HepG2 (cell line): ENCODE measurements around the gene CREBBP. TPM values are rescaled to one million over a fixed set of nuclear protein-coding genes. Genes with fewer than 3 reads are reported as not detected.

Experiments used
- ATAC-seq: fragments of 200-7000 bp; cut with Tn5 transposase; 3 replicates; pipeline ENCODE4 v1.9.1; 2020; ENCODE audit warnings: mild to moderate bottlenecking, moderate library complexity
- BruUV-seq: library from RNA; stranded (reverse); fragments of 400-500 nt; replicated peaks from 2 replicates; lab custom pipeline; 2021; lab: Mats Ljungman, UMichigan
- CTCF ChIA-PET: fragments of 300-600 bp; formaldehyde crosslinking; extraction: SDS; loops from one replicate; lab custom pipeline; 2021; ENCODE audit warnings: low total read pairs, inconsistent platforms, low intra/inter-chr PET ratio; lab: Yijun Ruan, JAX
- POLR2A ChIA-PET: fragments of 350-600 bp; sonication (Branson Sonifier 250); formaldehyde crosslinking; loops from one replicate; lab custom pipeline; 2020; ENCODE audit warnings: antibody characterized with exemption, inconsistent platforms; lab: Yijun Ruan, JAX
- DNase-seq: peaks from one replicate; pipeline ENCODE4 v3.0.0-alpha.2; 2015; ENCODE audit warnings: low spot score
- FAIRE-seq: peaks from 3 replicates; lab custom pipeline; 2011; peaks lifted over from hg19 to GRCh38; lab: Jason Lieb, UNC
- H2AFZ ChIP-seq: one replicate; pipeline ENCODE4 v1.6.1; 2011; ENCODE audit warnings: low read length, inconsistent platforms
- H3K27ac ChIP-seq: fragments of 300-600 bp; 3 replicates; pipeline ENCODE4 v1.8.0; 2011; ENCODE audit warnings: mixed run types, mild to moderate bottlenecking, mixed read lengths, low read length, inconsistent platforms; ENCODE audit not compliant: insufficient read depth; ENCODE audit errors: extremely low read length
- H3K27me3 ChIP-seq, 2 experiments: fragments of 200-600 bp in 1 of 2; 2 replicates in 1 of 2; 3 replicates in 1 of 2; pipeline versions ENCODE4 v1.6.0 to v1.8.0; 2011; ENCODE audit warnings: low read length in 2 of 2, mild to moderate bottlenecking in 2 of 2, moderate library complexity in 2 of 2, inconsistent platforms in 1 of 2; ENCODE audit not compliant: insufficient read depth in 2 of 2, control insufficient read depth in 1 of 2
- H3K36me3 ChIP-seq, 2 experiments: fragments of 200-600 bp in 1 of 2; replicated peaks in 1 of 2; 2 replicates in 1 of 2; 3 replicates in 1 of 2; pipeline versions ENCODE4 v1.5.1 to v1.8.0; 2011; ENCODE audit warnings: low read length in 2 of 2, inconsistent platforms in 1 of 2; ENCODE audit not compliant: insufficient read depth in 2 of 2, control insufficient read depth in 1 of 2
- H3K4me1 ChIP-seq: 2 replicates; pipeline ENCODE4 v1.5.1; 2012; ENCODE audit warnings: low read length, inconsistent platforms; ENCODE audit not compliant: insufficient read depth
- H3K4me2 ChIP-seq: 2 replicates; pipeline ENCODE4 v1.6.0; 2011; ENCODE audit warnings: low read depth, low read length, inconsistent platforms
- H3K4me3 ChIP-seq, 3 experiments: fragments of 200-600 bp in 1 of 3; sonication (generic), shearing (Covaris generic) in 1 of 3; replicated peaks in 1 of 3; 2 replicates each; pipeline ENCODE4 v1.5.1; 2011 to 2016; ENCODE audit warnings: low read length in 3 of 3, inconsistent platforms in 2 of 3, low read depth in 2 of 3, mild to moderate bottlenecking in 2 of 3, control low read depth in 1 of 3, mixed read lengths in 1 of 3; ENCODE audit not compliant: insufficient read depth in 1 of 3
- H3K79me2 ChIP-seq: one replicate; pipeline ENCODE4 v1.6.1; 2011; ENCODE audit warnings: low read length, inconsistent platforms; ENCODE audit not compliant: insufficient read depth
- H3K9ac ChIP-seq: 2 replicates; pipeline ENCODE4 v1.6.0; 2011; ENCODE audit warnings: mild to moderate bottlenecking, low read depth, low read length, inconsistent platforms; ENCODE audit not compliant: insufficient read depth
- H3K9me3 ChIP-seq: 2 replicates; pipeline ENCODE4 v1.5.1; 2012; ENCODE audit warnings: mild to moderate bottlenecking, low read length
- H4K20me1 ChIP-seq: 2 replicates; pipeline ENCODE4 v1.6.0; 2011; ENCODE audit warnings: inconsistent platforms, mild to moderate bottlenecking, low read length, moderate library complexity; ENCODE audit not compliant: insufficient read depth
- ARID3A ChIP-seq: IDR thresholded peaks from 2 replicates; pipeline ENCODE4 v1.6.1; 2012; ENCODE audit warnings: low read depth, low read length, improper control_type of control experiment
- CSRNP2 ChIP-seq: sonication (generic); formaldehyde crosslinking; conservative IDR thresholded peaks from 2 replicates; pipeline ENCODE4 v1.8.0; 2022; ENCODE audit warnings: low read depth, missing genetic modification reagents
- FOXO4 ChIP-seq: sonication (generic); formaldehyde crosslinking; conservative IDR thresholded peaks from 2 replicates; pipeline ENCODE4 v1.8.1; 2023; ENCODE audit warnings: missing genetic modification reagents
- JDP2 ChIP-seq: sonication (generic); formaldehyde crosslinking; IDR thresholded peaks from 2 replicates; pipeline ENCODE4 v1.8.1; 2022; ENCODE audit warnings: missing genetic modification reagents, borderline replicate concordance
- RXRA ChIP-seq: sonication (generic); formaldehyde crosslinking; IDR thresholded peaks from 2 replicates; pipeline ENCODE4 v1.5.1; 2020; ENCODE audit warnings: missing genetic modification reagents
- TMF1 ChIP-seq: sonication (generic); formaldehyde crosslinking; IDR thresholded peaks from 2 replicates; pipeline ENCODE4 v1.8.1; 2022; ENCODE audit warnings: low read depth, missing genetic modification reagents
- U2AF1 ChIP-seq: fragments of 200-400 bp; formaldehyde crosslinking; optimal IDR thresholded peaks from 2 replicates; pipeline ENCODE3; 2017; ENCODE audit warnings: mild to moderate bottlenecking, low read depth, low read length
- ZMAT3 ChIP-seq: sonication (generic); formaldehyde crosslinking; conservative IDR thresholded peaks from 2 replicates; pipeline ENCODE4 v1.7.0; 2021; ENCODE audit warnings: missing genetic modification reagents
- ZMYM3 ChIP-seq: sonication (generic); formaldehyde crosslinking; IDR thresholded peaks from 2 replicates; pipeline ENCODE4 v1.5.1; 2020; ENCODE audit warnings: mild to moderate bottlenecking, missing genetic modification reagents
- ZNF12 ChIP-seq: sonication (generic); formaldehyde crosslinking; IDR thresholded peaks from 2 replicates; pipeline ENCODE4 v1.5.0; 2020; ENCODE audit warnings: missing genetic modification reagents
- ZNF510 ChIP-seq: sonication (generic); formaldehyde crosslinking; IDR thresholded peaks from 2 replicates; pipeline ENCODE4 v1.4.0; 2020; ENCODE audit warnings: low read depth, mild to moderate bottlenecking, missing genetic modification reagents
- ZNF563 ChIP-seq: sonication (generic); formaldehyde crosslinking; IDR thresholded peaks from 2 replicates; pipeline ENCODE4 v1.8.0; 2022; ENCODE audit warnings: mild to moderate bottlenecking, moderate library complexity, missing genetic modification reagents
- ZNF629 ChIP-seq: sonication (generic); formaldehyde crosslinking; conservative IDR thresholded peaks from 2 replicates; pipeline ENCODE4 v1.5.0; 2020; ENCODE audit warnings: missing genetic modification reagents
- ZNF761 ChIP-seq: sonication (generic); formaldehyde crosslinking; conservative IDR thresholded peaks from 2 replicates; pipeline ENCODE4 v1.4.0; 2020; ENCODE audit warnings: mild to moderate bottlenecking, missing genetic modification reagents
- ZNF776 ChIP-seq: sonication (generic); formaldehyde crosslinking; IDR thresholded peaks from 2 replicates; pipeline ENCODE4 v1.4.0; 2020; ENCODE audit warnings: mild to moderate bottlenecking, missing genetic modification reagents
- WGBS: methylation state at CpG from one replicate; pipeline ENCODE4 v1.1.6; 2017; ENCODE audit warnings: low lambda C conversion rate; 5-methylcytosine and 5-hydroxymethylcytosine counted together
- in situ Hi-C: cut with HindIII; loops from 2 replicates; pipeline ENCODE4 v1.10.0; 2017; ENCODE audit warnings: low pct_unique_long_range_greater_than_20kb; ENCODE audit not compliant: extremely low pct_ligation_motif_present
- intact Hi-C: fragments of 100-400 bp; cut with micrococcal nuclease; formaldehyde crosslinking; loops from one replicate; pipeline ENCODE4 v1.10.0; 2022; ENCODE audit not compliant: unreplicated experiment
- polyA plus RNA-seq, 8 experiments: library from polyadenylated mRNA; depleted of rRNA in 3 of 8; stranded (reverse) in 7 of 8; unstranded in 1 of 8; fragments of >200 nt; fragmentation: Illumina TruSeq in 4 of 8; extraction: Trizol in 4 of 8; gene quantifications; 2 replicates each; pipeline versions ENCODE4 v1.2.1 to v1.2.3, GENCODE V29; 2011 to 2016; ENCODE audit warnings: low read depth in 4 of 8, missing spikeins in 1 of 8, mixed read lengths in 1 of 8; ENCODE audit not compliant: insufficient read depth in 1 of 8
- total RNA-seq, 5 experiments: library from RNA; depleted of rRNA; stranded (reverse); fragments of >200 nt; fragmentation: Illumina TruSeq; extraction: Trizol; gene quantifications; 2 replicates each; pipeline ENCODE4 v1.2.3, GENCODE V29; 2016; ENCODE audit warnings: low read depth in 1 of 5

CREBBP gene
- total and polyA plus RNA-seq, 2 of the 13 experiments (the other 11 are each of a cell fraction or from before 2014, with no cell fraction given): 5.3 to 10.4 TPM

- no peak for TF ChIP-seq ZNF510 (CRISPR knock-in tag)
- 0 out of 2 replicates have a peak, but pooled peaks have one; percentile 31 for TF ChIP-seq FOXO4 (CRISPR knock-in tag)
- TF ChIP-seq, all 625 proteins: peak for 1
- Histone ChIP-seq H3K9me3 (no peaks in the 10 kb centered on the region), H4K20me1 (no peaks in the 10 kb centered on the region), H3K27me3 (no peaks in the 10 kb centered on the region; a peak in 1 of 5 replicates), H3K27ac (peak overlapping the region; percentile 12), H2AFZ (no peak overlapping the region), H3K4me1 (peaks cover 53% of the 10 kb centered on the region), H3K4me3 (no peak overlapping the region), H3K4me2 (no peak overlapping the region; the same call in 1 of the 2 replicates), H3K79me2 (peaks cover 42% of the 10 kb centered on the region), H3K9ac (no peak overlapping the region), H3K36me3 (peaks cover 7 to 9% of the 10 kb centered on the region in 2 experiments)
- 97% methylated on average over 9 of the region's 9 CpGs for WGBS
- intact Hi-C loops: loop anchor here (2.0 to 10.0 kb wide), 2 partner anchors 37 to 421 kb away; partner anchors contain the start of gene ADCY9
- CTCF ChIA-PET: no interaction called here
- ATAC-seq (no peak), DNase-seq (no peak), FAIRE-seq (no peak)
- POLR2A ChIA-PET: interaction anchor here (1.1 to 5.0 kb wide), 3 partner anchors 17 to 48 kb away, joined by 3 to 144 read pairs (median 3); partner anchors contain the start of gene TRAP1
- BruUV-seq: no TSS peak
- in situ Hi-C loops: no loop called here
Measured at GRCh38 chr16:3694051-3694450, 186.5 kb downstream of the CREBBP start.

- H3K36me3 ChIP-seq: peaks cover 18 to 31% of the 10 kb centered on the region in 2 experiments
- TF ChIP-seq ZMAT3 (CRISPR knock-in tag) (no peak), JDP2 (no peak), TMF1 (no peak), ZNF776 (CRISPR knock-in tag) (no peak), ZNF761 (CRISPR knock-in tag) (no peak), ZMYM3 (CRISPR knock-in tag) (no peak), ZNF12 (CRISPR knock-in tag) (no peak), CSRNP2 (no peak), RXRA (no peak), ZNF629 (no peak), ARID3A (no peak), U2AF1 (no peak), ZNF563 (CRISPR knock-in tag) (no peak)
Measured at GRCh38 chr16:3691761-3692160, 188.8 kb downstream of the CREBBP start.

More at GRCh38 chr16:3691761-3692160, 188.8 kb downstream of the CREBBP start:
- POLR2A ChIA-PET: no interaction called here
- Histone ChIP-seq H3K27me3 (no peaks in the 10 kb centered on the region; a peak in 1 of 5 replicates), H2AFZ (no peak overlapping the region), H4K20me1 (no peaks in the 10 kb centered on the region), H3K4me3 (no peak overlapping the region), H3K4me1 (peaks cover 41% of the 10 kb centered on the region), H3K9me3 (no peaks in the 10 kb centered on the region), H3K79me2 (peaks cover 26% of the 10 kb centered on the region), H3K27ac (no peak overlapping the region), H3K4me2 (no peak overlapping the region), H3K9ac (no peak overlapping the region)
- in situ Hi-C loops (no loop called here), intact Hi-C loops (loop anchor here (2.0 to 10.0 kb wide), 3 partner anchors 25 to 423 kb away; partner anchors contain the start of genes ADCY9 and TRAP1)
- DNase-seq (no peak), ATAC-seq (no peak), FAIRE-seq (no peak)
- CTCF ChIA-PET: no interaction called here
- 96% methylated on average over 12 of the region's 12 CpGs for WGBS
- BruUV-seq: no TSS peak
